ENCODE measurements around the gene TMEM44. TPM values are rescaled to one million over a fixed set of nuclear protein-coding genes. Genes with fewer than 3 reads are reported as not detected.

TMEM44 gene
- polyA plus RNA-seq, 1 donor (not counting 4 experiments of a cell fraction or from before 2014, with no cell fraction given): 13.3 TPM

DNA sequence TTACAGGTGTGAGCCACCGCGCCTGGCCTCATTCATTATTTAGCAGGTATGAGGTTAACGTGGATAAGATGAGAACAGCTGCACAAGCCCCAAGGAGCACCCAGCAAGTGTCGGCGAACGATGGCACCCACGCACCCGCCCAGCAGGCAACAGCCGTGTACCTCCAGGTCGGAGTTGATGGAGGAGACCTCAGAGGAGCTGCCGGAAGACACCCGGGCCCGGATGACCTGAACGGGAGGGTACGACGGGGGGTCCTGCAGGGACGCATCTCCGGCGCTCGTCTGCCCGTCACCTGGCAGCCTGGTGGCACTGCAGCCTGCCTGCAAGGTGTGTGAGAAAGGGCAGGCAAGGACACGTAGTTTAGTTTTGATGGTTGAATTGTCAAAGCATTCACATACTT lies 29.1 kb downstream of the TMEM44 start:
- Histone ChIP-seq H3K4me1 (ENCODE audit: control insufficient read depth, extremely low read depth, insufficient read depth, low read length) (no peaks in the 10 kb centered on the region), H3K79me2 (ENCODE audit: control insufficient read depth, insufficient read depth, low read length) (no peaks in the 10 kb centered on the region), H3K4me3 (ENCODE audit: control insufficient read depth in 2 of 3, extremely low read depth in 1 of 3, insufficient read depth in 2 of 3, low read depth in 1 of 3, low read length in 3 of 3) (no peak overlapping the region), H3K27me3 (ENCODE audit: control insufficient read depth, extremely low read depth, insufficient read depth, low read length) (no peaks in the 10 kb centered on the region), H3K9me1 (ENCODE audit: control insufficient read depth, extremely low read depth, insufficient read depth, low read length) (no peaks in the 10 kb centered on the region), H3K9me3 (ENCODE audit: control insufficient read depth, low read depth, low read length) (no peaks in the 10 kb centered on the region), H3K36me3 (ENCODE audit: control insufficient read depth in 2 of 2, extremely low read depth in 1 of 2, insufficient read depth in 2 of 2, low read length in 2 of 2) (peaks cover 3 to 5% of the 10 kb centered on the region in 2 experiments), H2AFZ (ENCODE audit: control insufficient read depth, low read length) (no peak overlapping the region), H3K4me2 (ENCODE audit: control insufficient read depth, extremely low read depth, insufficient read depth, low read depth, low read length) (no peak overlapping the region), H4K20me1 (ENCODE audit: control insufficient read depth, extremely low read depth, insufficient read depth, low read length) (no peaks in the 10 kb centered on the region), H3K27ac (ENCODE audit: control insufficient read depth, insufficient read depth, low read length) (no peak overlapping the region), H3K9ac (ENCODE audit: control insufficient read depth, extremely low read depth, insufficient read depth, low read length) (no peak overlapping the region)
- TF ChIP-seq, protein P1, sequence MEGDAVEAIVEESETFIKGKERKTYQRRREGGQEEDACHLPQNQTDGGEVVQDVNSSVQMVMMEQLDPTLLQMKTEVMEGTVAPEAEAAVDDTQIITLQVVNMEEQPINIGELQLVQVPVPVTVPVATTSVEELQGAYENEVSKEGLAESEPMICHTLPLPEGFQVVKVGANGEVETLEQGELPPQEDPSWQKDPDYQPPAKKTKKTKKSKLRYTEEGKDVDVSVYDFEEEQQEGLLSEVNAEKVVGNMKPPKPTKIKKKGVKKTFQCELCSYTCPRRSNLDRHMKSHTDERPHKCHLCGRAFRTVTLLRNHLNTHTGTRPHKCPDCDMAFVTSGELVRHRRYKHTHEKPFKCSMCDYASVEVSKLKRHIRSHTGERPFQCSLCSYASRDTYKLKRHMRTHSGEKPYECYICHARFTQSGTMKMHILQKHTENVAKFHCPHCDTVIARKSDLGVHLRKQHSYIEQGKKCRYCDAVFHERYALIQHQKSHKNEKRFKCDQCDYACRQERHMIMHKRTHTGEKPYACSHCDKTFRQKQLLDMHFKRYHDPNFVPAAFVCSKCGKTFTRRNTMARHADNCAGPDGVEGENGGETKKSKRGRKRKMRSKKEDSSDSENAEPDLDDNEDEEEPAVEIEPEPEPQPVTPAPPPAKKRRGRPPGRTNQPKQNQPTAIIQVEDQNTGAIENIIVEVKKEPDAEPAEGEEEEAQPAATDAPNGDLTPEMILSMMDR (optimal IDR thresholded peaks at IDR 0.05 in 1 of 3, IDR thresholded peaks at IDR 0.05 in 1 of 3, conservative IDR thresholded peaks at IDR 0.05 in 1 of 3; ENCODE audit: extremely low read depth in 1 of 3, insufficient read depth in 2 of 3, low read length in 3 of 3): no peak
- dilution Hi-C loops (cut with MboI; ENCODE audit: extremely low pct_ligation_motif_present, low sequenced_read_pairs): no loop called here
- no peak for DNase-seq (ENCODE audit: low read depth, low spot score)
- FAIRE-seq: no peak

DNA sequence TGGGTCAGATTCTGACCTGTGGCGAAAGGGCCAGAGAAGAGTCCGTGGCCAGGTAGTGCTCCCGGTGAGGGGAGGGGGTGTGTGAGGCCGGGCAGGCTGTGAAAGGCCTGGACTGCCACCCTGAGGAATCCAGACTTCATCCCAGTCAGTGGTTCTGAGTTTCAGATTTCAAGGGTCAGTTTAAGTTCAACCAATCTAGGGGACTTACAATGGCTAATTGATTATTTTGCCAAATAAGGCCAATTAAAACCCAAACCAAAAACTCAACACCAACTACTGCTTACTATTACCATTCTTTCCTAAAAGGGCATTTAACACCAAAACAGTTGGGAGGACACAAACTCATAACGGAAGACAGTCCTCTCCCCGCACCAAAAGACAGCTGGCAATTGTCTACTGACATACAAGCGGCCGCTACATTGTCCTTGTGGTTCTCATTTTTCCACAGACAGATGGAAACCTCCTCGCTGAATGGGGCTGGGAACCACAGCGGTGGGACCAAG lies 30.5 kb downstream of the TMEM44 start:
- Histone ChIP-seq H2AFZ (ENCODE audit: control insufficient read depth, low read length) (no peak overlapping the region), H3K27me3 (ENCODE audit: control insufficient read depth, extremely low read depth, insufficient read depth, low read length) (no peaks in the 10 kb centered on the region), H3K9ac (ENCODE audit: control insufficient read depth, extremely low read depth, insufficient read depth, low read length) (no peak overlapping the region), H4K20me1 (ENCODE audit: control insufficient read depth, extremely low read depth, insufficient read depth, low read length) (no peaks in the 10 kb centered on the region), H3K9me3 (ENCODE audit: control insufficient read depth, low read depth, low read length) (no peaks in the 10 kb centered on the region), H3K36me3 (ENCODE audit: control insufficient read depth in 2 of 2, extremely low read depth in 1 of 2, insufficient read depth in 2 of 2, low read length in 2 of 2) (peaks cover 5 to 6% of the 10 kb centered on the region in 2 experiments), H3K4me2 (ENCODE audit: control insufficient read depth, extremely low read depth, insufficient read depth, low read depth, low read length) (no peak overlapping the region), H3K27ac (ENCODE audit: control insufficient read depth, insufficient read depth, low read length) (no peak overlapping the region), H3K9me1 (ENCODE audit: control insufficient read depth, extremely low read depth, insufficient read depth, low read length) (no peaks in the 10 kb centered on the region), H3K4me3 (ENCODE audit: control insufficient read depth in 2 of 3, extremely low read depth in 1 of 3, insufficient read depth in 2 of 3, low read depth in 1 of 3, low read length in 3 of 3) (no peak overlapping the region), H3K79me2 (ENCODE audit: control insufficient read depth, insufficient read depth, low read length) (no peaks in the 10 kb centered on the region), H3K4me1 (ENCODE audit: control insufficient read depth, extremely low read depth, insufficient read depth, low read length) (no peaks in the 10 kb centered on the region)
- FAIRE-seq (no peak), DNase-seq (ENCODE audit: low read depth, low spot score) (no peak)
- dilution Hi-C loops (cut with MboI; ENCODE audit: extremely low pct_ligation_motif_present, low sequenced_read_pairs): no loop called here
- no peak for TF ChIP-seq EZH2 (IDR thresholded peaks at IDR 0.05; ENCODE audit: low read length)
- TF ChIP-seq, protein P1 (optimal IDR thresholded peaks at IDR 0.05 in 1 of 3, IDR thresholded peaks at IDR 0.05 in 1 of 3, conservative IDR thresholded peaks at IDR 0.05 in 1 of 3; ENCODE audit: extremely low read depth in 1 of 3, insufficient read depth in 2 of 3, low read length in 3 of 3): no peak
